HepG2 (cell line): Measurements from ENCODE around the gene HEATR1. TPM values are rescaled to one million over a fixed set of nuclear protein-coding genes. Genes with fewer than 3 reads are reported as not detected.
A peak's percentile ranks its signal among the peaks of the same experiment; 100 is the strongest.

Experiments used
- GFI1 ChIP-seq: sonication (generic); formaldehyde crosslinking; IDR thresholded peaks from 2 replicates; pipeline ENCODE4 v1.5.0; 2020; ENCODE audit warnings: missing genetic modification reagents, mild to moderate bottlenecking, borderline replicate concordance
- JUND ChIP-seq: sonication (generic); formaldehyde crosslinking; IDR thresholded peaks from 2 replicates; pipeline ENCODE4 v1.8.0; 2022; ENCODE audit warnings: mild to moderate bottlenecking, missing genetic modification reagents
- KLF6 ChIP-seq: IDR thresholded peaks from 2 replicates; pipeline ENCODE4 v1.8.0; 2016; ENCODE audit warnings: missing biosample characterization, missing genetic modification reagents
- MAFG ChIP-seq: sonication (generic); formaldehyde crosslinking; IDR thresholded peaks from 2 replicates; pipeline ENCODE4 v1.5.1; 2020; ENCODE audit warnings: mild to moderate bottlenecking, missing genetic modification reagents
- MAFK ChIP-seq, 2 experiments: IDR thresholded peaks in 1 of 2; conservative IDR thresholded peaks in 1 of 2; 2 replicates each; pipeline ENCODE4 v1.6.1; 2011; ENCODE audit warnings: improper control_type of control experiment in 2 of 2, low read length in 2 of 2
- NAIF1 ChIP-seq: sonication (generic); formaldehyde crosslinking; IDR thresholded peaks from 2 replicates; pipeline ENCODE4 v1.5.0; 2020; ENCODE audit warnings: mild to moderate bottlenecking, missing genetic modification reagents, borderline replicate concordance
- NR2C2 ChIP-seq: sonication (generic); formaldehyde crosslinking; IDR thresholded peaks from 2 replicates; pipeline ENCODE4 v1.4.0; 2020; ENCODE audit warnings: missing genetic modification reagents, mild to moderate bottlenecking, moderate library complexity, borderline replicate concordance
- PHF20 ChIP-seq: sonication (generic); formaldehyde crosslinking; IDR thresholded peaks from 2 replicates; pipeline ENCODE4 v1.5.0; 2020; ENCODE audit warnings: mild to moderate bottlenecking, missing genetic modification reagents
- REL ChIP-seq: sonication (generic); formaldehyde crosslinking; conservative IDR thresholded peaks from 2 replicates; pipeline ENCODE4 v1.8.0; 2022; ENCODE audit warnings: mild to moderate bottlenecking, missing genetic modification reagents, moderate library complexity
- ZNF101 ChIP-seq: sonication (generic); formaldehyde crosslinking; IDR thresholded peaks from 2 replicates; pipeline ENCODE4 v1.4.0; 2020; ENCODE audit warnings: mild to moderate bottlenecking, low read depth, missing genetic modification reagents, borderline replicate concordance
- ZNF207 ChIP-seq: fragments of 450-650 bp; IDR thresholded peaks from 2 replicates; pipeline ENCODE4 v1.6.1; 2016; ENCODE audit warnings: antibody characterized with exemption, borderline replicate concordance
- ZNF234 ChIP-seq: sonication (generic); formaldehyde crosslinking; conservative IDR thresholded peaks from 2 replicates; pipeline ENCODE4 v1.5.1; 2020; ENCODE audit warnings: mild to moderate bottlenecking, missing genetic modification reagents
- ZNF550 ChIP-seq: sonication (generic); formaldehyde crosslinking; IDR thresholded peaks from 2 replicates; pipeline ENCODE4 v1.4.0; 2020; ENCODE audit warnings: mild to moderate bottlenecking, missing genetic modification reagents, borderline replicate concordance
- ZNF589 ChIP-seq: sonication (generic); formaldehyde crosslinking; conservative IDR thresholded peaks from 2 replicates; pipeline ENCODE4 v1.8.0; 2022; ENCODE audit warnings: mild to moderate bottlenecking, moderate library complexity, missing genetic modification reagents
- ZNF616 ChIP-seq: sonication (generic); formaldehyde crosslinking; IDR thresholded peaks from 2 replicates; pipeline ENCODE4 v1.5.0; 2020; ENCODE audit warnings: low read depth, mild to moderate bottlenecking, missing genetic modification reagents
- ZNF839 ChIP-seq: sonication (generic); formaldehyde crosslinking; IDR thresholded peaks from 2 replicates; pipeline ENCODE4 v1.4.0; 2020; ENCODE audit warnings: missing genetic modification reagents, mild to moderate bottlenecking, borderline replicate concordance
- ZNF878 ChIP-seq: sonication (generic); formaldehyde crosslinking; IDR thresholded peaks from 2 replicates; pipeline ENCODE4 v1.8.1; 2023; ENCODE audit warnings: mild to moderate bottlenecking, missing genetic modification reagents, moderate library complexity
- ZSCAN29 ChIP-seq: sonication (generic); formaldehyde crosslinking; conservative IDR thresholded peaks from 2 replicates; pipeline ENCODE4 v1.4.0; 2020; ENCODE audit warnings: mild to moderate bottlenecking, missing genetic modification reagents
- polyA plus RNA-seq, 8 experiments: library from polyadenylated mRNA; depleted of rRNA in 3 of 8; stranded (reverse) in 7 of 8; unstranded in 1 of 8; fragments of >200 nt; fragmentation: Illumina TruSeq in 4 of 8; extraction: Trizol in 4 of 8; gene quantifications; 2 replicates each; pipeline versions ENCODE4 v1.2.1 to v1.2.3, GENCODE V29; 2011 to 2016; ENCODE audit warnings: low read depth in 4 of 8, missing spikeins in 1 of 8, mixed read lengths in 1 of 8; ENCODE audit not compliant: insufficient read depth in 1 of 8
- total RNA-seq, 5 experiments: library from RNA; depleted of rRNA; stranded (reverse); fragments of >200 nt; fragmentation: Illumina TruSeq; extraction: Trizol; gene quantifications; 2 replicates each; pipeline ENCODE4 v1.2.3, GENCODE V29; 2016; ENCODE audit warnings: low read depth in 1 of 5
- TF ChIP-seq, protein P1 (sequence below): sonication (generic); formaldehyde crosslinking; IDR thresholded peaks from 2 replicates; pipeline ENCODE4 v1.4.0; 2020; ENCODE audit warnings: low read depth, missing genetic modification reagents
- TF ChIP-seq, protein P2 (sequence below): sonication (generic); formaldehyde crosslinking; conservative IDR thresholded peaks from 2 replicates; pipeline ENCODE4 v1.4.0; 2020; ENCODE audit warnings: missing genetic modification reagents
- TF ChIP-seq, protein P3 (sequence below): sonication (generic); formaldehyde crosslinking; IDR thresholded peaks from 2 replicates; pipeline ENCODE4 v1.5.0; 2020; ENCODE audit warnings: missing genetic modification reagents

The HEATR1 gene
- total and polyA plus RNA-seq, 2 of the 13 experiments (the other 11 are each of a cell fraction or from before 2014, with no cell fraction given): 10.2 to 45.8 TPM

DNA sequence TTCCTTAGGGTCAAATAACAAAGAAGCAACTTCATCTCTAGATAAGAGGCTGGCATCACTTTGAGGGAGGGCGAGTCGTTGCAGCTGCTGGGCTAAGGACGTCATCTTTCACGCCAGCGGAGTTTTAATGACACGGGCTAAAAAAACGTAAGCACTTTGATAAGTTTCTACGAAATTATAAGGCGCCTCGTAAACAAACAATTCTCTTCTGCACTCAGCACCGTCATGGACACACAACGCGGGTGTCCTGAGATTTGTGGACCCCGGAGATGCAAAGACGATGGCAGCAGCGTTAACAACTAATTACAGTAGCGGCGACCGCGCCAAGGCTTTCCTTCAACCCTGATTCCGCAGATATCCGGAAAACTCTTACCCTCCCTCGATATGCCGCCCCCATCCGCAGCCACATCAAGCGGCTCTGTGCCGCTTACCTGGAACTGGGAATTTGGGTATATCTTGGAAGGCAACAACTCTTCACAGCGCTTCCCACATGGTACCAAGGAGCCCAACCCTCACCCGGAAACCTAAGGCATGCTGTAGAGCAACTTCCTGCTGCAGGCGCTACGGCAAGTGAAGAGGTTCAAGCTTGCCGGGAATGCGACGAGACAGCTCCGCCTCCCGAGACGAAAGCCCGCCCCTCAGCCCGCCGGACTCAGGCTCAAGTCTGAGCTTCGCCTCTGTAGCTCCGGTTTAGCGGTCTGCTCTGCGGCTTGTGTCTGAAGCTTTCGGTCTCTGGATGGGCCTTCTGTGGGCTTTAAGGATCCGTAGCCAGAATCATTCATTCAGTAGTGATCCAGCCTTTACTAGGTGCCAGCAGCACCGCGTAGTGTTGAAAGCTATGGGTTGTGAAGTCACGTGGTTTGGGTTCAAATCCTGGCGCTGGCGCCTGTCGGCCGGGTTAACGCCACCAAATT is at the start of gene HEATR1 (continued):
- peak; percentile 82 for TF ChIP-seq KLF6
- TF ChIP-seq ZNF878 (CRISPR knock-in tag): peak; percentile 61; the same call in 1 of the 2 replicates
- TF ChIP-seq ZNF101 (CRISPR knock-in tag): no peak
- TF ChIP-seq, protein P1, sequence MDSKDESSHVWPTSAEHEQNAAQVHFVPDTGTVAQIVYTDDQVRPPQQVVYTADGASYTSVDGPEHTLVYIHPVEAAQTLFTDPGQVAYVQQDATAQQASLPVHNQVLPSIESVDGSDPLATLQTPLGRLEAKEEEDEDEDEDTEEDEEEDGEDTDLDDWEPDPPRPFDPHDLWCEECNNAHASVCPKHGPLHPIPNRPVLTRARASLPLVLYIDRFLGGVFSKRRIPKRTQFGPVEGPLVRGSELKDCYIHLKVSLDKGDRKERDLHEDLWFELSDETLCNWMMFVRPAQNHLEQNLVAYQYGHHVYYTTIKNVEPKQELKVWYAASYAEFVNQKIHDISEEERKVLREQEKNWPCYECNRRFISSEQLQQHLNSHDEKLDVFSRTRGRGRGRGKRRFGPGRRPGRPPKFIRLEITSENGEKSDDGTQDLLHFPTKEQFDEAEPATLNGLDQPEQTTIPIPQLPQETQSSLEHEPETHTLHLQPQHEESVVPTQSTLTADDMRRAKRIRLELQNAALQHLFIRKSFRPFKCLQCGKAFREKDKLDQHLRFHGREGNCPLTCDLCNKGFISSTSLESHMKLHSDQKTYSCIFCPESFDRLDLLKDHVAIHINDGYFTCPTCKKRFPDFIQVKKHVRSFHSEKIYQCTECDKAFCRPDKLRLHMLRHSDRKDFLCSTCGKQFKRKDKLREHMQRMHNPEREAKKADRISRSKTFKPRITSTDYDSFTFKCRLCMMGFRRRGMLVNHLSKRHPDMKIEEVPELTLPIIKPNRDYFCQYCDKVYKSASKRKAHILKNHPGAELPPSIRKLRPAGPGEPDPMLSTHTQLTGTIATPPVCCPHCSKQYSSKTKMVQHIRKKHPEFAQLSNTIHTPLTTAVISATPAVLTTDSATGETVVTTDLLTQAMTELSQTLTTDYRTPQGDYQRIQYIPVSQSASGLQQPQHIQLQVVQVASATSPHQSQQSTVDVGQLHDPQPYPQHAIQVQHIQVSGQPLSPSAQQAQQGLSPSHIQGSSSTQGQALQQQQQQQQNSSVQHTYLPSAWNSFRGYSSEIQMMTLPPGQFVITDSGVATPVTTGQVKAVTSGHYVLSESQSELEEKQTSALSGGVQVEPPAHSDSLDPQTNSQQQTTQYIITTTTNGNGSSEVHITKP (CRISPR knock-in tag): 0 out of 2 replicates have a peak, but pooled peaks have one; percentile 55
- no peak for TF ChIP-seq GFI1 (CRISPR knock-in tag)
- TF ChIP-seq ZNF234 (CRISPR knock-in tag): no peak
- TF ChIP-seq ZNF616 (CRISPR knock-in tag): peak; percentile 82; the same call in 1 of the 2 replicates
- TF ChIP-seq ZNF207: no peak
- TF ChIP-seq, protein P2, sequence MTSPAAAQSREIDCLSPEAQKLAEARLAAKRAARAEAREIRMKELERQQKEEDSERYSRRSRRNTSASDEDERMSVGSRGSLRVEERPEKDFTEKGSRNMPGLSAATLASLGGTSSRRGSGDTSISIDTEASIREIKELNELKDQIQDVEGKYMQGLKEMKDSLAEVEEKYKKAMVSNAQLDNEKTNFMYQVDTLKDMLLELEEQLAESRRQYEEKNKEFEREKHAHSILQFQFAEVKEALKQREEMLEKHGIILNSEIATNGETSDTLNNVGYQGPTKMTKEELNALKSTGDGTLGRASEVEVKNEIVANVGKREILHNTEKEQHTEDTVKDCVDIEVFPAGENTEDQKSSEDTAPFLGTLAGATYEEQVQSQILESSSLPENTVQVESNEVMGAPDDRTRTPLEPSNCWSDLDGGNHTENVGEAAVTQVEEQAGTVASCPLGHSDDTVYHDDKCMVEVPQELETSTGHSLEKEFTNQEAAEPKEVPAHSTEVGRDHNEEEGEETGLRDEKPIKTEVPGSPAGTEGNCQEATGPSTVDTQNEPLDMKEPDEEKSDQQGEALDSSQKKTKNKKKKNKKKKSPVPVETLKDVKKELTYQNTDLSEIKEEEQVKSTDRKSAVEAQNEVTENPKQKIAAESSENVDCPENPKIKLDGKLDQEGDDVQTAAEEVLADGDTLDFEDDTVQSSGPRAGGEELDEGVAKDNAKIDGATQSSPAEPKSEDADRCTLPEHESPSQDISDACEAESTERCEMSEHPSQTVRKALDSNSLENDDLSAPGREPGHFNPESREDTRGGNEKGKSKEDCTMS: no peak
- TF ChIP-seq MAFK (conservative IDR thresholded peaks at IDR 0.05 in 1 of 2, IDR thresholded peaks at IDR 0.05 in 1 of 2; ENCODE audit: low read length in 2 of 2): peak in 1 of 2 experiments; percentile 56; a peak in 2 of 4 replicates
- TF ChIP-seq NR2C2 (CRISPR knock-in tag): peak; percentile 96
- TF ChIP-seq, protein P3, sequence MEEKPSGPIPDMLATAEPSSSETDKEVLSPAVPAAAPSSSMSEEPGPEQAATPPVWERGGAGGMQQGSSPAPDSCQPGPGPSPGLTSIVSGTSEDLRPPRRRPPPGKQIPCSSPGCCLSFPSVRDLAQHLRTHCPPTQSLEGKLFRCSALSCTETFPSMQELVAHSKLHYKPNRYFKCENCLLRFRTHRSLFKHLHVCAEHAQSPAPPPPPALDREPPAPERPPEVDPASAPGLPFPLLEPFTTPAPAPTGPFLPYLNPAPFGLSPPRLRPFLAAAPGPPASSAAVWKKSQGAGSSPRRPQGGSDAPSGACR (CRISPR knock-in tag): peak; percentile 94
- peak; percentile 13; the same call in 1 of the 2 replicates for TF ChIP-seq ZNF550 (CRISPR knock-in tag)
- TF ChIP-seq ZNF839 (CRISPR knock-in tag): no peak
- TF ChIP-seq PHF20: peak; percentile 97
- no peak for TF ChIP-seq JUND
- no peak for TF ChIP-seq NAIF1 (CRISPR knock-in tag)
- TF ChIP-seq ZNF589: no peak
- peak; percentile 80 for TF ChIP-seq ZSCAN29 (CRISPR knock-in tag)
- TF ChIP-seq MAFG (CRISPR knock-in tag): no peak
- TF ChIP-seq REL (CRISPR knock-in tag): 0 out of 2 replicates have a peak, but pooled peaks have one; percentile 42
